A204.1 (cell line): ENCODE measurements around the gene SORCS1.

Experiments
- FAIRE-seq: peaks from 2 replicates; lab custom pipeline; 2012; peaks lifted over from hg19 to GRCh38; lab: Jason Lieb, UNC

The SORCS1 gene

DNA sequence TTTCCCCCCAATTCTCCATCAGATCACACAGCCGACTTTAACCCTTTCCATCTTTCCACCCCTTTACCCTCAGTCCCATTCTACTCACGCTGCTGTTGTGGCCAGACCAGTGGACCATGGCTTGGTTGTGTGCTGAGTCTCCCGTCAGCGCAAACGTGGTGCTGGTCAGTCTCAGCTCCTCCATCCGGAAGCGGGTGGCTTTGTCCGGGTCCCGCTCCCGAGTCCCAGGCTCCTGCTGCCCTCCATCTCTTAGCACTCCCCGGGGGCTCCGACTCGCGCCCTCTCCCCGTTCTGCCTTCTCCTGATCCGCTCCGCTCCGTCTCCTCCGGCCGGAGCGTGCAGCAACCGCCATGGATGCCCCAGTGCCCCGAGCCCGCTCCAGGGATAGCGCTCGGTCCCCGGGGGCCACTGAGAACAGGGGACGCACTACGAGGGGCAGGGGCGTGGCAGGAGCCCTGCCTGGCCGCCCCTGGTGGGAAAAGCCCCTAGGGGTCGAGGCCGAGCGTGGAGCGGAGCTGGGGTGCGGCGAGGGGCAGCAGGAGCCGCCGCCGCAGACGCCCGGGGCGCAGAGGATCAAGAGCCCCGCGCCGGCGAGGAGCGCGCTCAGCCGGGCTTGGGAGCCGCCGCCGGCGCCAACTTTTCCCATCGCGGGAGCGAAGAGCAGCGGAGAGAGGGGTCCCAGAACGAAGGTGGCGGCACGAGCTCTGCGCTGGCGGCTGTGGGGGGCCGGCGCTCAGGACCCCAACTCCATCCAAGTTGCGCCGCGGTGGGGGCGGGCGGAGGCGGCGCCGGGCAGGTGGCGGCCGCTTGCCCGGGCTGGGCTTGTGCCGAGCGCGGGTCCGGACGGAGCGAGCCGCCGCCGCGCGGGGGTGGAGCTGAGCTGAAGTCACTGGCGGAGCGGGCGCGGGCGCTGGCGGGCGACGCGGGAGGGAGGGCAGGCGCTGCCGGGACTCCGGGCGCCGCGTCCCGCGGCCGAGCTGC, at the start of gene SORCS1:
Gene SORCS1 (minus strand): TSS at position 826 of the 981 bp plus-strand sequence.
- no peak for FAIRE-seq

DNA sequence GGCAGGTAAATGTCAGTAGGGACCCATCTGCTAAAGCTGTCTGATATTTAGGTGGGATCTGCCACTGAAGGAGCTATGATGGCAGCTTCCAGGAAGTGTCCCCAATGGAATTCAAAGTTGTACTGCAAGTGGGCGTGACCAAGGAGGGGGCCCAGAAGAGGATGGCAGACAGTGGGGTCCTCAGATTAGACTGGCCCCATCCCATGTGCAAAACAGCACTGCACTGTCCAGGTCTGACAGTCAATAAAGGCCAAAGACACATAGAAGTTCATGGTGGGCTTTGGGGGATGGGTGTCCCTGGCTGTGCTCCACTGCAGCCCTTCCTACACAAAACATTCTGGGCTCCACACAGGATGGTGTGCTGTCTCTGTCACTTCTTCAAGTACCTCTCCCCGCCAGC, 49.8 kb upstream of the SORCS1 start:
- FAIRE-seq: no peak

DNA sequence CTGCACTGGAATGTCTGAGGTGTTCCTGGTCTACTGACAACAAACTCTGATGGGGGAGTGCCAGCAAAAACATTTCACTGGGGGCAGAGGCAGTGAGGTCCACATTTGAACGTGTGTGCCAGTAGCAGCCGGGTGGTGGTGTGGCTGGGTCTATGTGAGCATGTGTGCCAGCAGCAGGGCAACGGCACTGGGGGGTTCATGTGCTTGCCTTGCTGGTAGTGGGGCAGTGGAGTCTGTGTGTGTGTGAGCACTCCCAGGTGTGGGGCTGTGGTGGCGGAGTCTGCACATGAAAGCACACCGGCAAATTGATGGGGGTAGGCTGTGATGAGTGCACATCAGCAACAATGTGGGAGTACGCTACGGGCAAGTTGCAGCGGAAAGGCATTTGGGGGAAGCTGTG, 49.4 kb upstream of the SORCS1 start:
- FAIRE-seq: no peak

DNA sequence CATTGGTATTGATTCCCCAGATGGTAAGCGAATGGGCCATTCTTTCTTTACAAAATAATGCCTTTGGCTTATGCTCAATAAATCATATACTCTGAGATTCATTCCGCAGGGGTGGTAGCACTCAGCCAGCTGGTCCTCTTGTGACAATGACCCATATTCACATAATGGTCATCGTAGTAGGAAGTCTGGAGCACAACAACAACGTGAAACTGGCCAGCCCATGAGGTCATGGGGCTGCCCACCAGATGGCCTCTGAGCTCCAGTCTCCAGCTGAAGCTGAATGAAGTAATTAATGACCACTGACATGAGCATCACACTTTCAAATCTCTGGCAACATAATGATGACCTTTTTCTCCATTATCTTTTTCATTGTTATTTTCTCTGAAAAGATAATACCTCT, 42.3 kb upstream of the SORCS1 start:
- no peak for FAIRE-seq

DNA sequence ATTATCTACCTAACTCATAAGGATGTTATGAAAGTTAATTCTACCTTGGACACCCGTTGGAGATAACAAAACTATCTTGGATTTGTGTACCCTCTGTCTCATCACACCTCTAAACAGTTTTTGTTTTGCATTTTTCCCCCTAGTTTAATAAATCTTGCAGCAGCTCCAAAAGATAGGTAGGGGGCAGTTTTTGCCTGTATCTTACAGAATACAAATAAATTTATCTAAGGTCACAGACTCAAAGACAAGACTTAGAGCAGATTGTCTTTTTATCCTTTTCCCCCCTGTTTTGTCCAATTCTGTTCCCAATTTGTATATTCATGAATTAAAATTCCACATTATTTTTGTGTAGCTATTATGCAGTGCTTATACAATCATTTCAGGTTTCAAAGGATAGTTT, 5.0 kb upstream of the SORCS1 start:
- no peak for FAIRE-seq

DNA sequence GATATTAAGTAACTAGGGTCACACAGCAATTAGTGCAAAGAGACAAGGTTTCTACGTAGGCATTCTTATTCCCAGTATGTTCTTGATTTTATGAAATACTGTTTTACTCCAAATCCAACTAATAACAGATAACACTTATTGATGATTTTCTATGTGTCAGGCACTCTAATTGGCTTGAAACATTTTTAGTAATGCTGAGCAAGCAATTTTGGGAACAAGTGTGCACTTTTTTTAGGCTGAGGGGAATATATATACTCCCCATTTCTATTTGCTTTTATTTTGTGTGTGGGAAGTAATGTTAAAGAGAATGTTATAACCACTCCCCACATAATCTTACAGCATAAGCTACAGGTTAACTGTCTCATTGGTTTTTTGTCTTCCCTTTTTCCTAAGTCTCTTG, 4.2 kb upstream of the SORCS1 start:
- FAIRE-seq: no peak

DNA sequence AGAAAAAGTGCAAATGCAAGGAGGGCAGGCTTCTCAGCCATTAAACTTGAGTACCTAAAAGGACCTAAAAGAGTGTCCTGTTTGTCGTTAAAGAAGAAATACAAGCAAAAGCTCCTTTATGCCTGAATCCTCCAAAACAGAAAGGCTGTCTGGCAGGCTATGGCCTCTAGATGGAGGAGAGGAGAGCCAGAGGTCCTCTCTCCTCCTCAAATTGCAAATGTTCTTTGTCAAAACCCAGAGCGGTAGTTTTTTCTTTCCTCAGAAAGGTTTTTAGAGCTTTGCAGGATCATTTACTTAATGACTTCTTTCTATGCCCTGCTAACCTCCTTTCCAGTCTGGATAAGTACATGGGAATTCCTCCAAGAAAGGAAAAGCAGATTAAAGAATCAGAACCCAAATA, 1.9 kb upstream of the SORCS1 start:
- FAIRE-seq: no peak

DNA sequence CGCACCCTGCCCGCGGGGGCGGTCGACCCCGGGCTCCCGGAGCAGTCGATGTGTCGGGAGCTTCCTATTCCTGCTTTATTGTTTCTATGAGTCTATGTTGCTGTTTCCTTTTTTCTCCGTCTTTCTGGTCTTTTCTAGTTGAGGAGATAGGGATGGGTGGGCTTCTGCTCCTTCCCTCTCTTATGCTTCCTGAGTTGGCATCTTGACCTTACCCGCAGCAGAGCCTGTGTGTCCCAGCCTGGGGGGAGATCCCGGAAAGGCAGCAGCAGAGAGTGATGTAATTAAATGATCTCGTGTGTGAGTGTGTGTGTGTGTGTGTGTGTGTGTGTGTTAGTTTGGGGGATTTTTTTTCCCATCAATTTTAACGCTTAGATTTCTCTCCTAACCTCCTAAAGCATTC, 486 bp upstream of the SORCS1 start:
- no peak for FAIRE-seq

DNA sequence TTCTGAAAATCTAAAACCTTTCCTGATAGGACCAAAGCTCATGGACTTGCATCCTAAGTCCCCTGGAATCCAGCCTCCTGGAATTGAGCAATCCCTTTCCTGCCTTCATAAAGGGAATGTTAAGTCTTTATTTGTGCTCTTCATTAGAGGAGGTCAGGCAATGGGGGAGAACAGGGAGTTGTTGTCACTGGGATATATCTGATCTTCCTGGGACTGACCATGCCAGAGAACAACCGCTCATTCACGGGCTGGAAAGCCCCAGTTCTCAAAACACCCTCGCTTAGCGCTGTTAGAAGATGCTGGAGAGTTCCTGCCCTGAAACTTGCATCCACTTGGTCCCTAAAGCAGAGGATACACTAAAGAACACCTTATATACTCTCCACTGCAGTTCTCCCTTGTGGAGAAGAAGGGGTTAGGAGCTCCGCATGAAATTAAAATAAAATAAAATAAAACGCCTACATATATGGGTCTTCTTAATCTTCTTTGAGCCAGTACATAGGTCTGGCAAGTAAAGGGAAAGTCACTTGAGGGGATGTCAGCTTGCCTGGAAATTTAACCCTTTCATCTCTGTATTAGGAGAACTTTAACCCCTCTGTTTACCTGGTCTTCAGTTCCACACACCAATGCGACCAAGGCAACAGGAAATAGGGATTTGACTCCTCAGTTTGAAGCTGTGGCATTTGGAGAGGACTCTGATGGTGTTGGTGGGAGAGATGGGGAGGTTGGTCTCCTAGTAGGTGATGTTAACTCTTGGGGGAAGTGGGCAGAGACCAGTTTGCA, 1.2 kb downstream of the SORCS1 start:
- FAIRE-seq: no peak

DNA sequence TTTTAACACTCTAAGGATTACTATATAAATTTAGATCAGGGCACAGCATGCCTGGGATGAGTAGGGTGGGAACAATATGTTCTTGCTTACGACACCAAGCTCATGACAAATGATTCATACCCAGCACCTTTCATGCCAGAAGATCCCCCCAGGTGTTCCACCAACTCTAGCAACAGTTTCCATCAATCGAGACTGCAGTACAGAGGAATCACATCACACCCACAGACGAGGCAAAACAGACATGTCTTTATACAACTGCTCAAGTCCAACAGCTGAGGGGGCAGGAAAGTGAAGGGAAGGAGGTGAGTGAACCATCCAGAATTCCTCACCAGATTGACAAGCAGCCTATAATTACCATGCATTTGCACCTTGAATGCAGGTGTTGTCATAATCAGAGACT, 3.6 kb downstream of the SORCS1 start:
- no peak for FAIRE-seq

DNA sequence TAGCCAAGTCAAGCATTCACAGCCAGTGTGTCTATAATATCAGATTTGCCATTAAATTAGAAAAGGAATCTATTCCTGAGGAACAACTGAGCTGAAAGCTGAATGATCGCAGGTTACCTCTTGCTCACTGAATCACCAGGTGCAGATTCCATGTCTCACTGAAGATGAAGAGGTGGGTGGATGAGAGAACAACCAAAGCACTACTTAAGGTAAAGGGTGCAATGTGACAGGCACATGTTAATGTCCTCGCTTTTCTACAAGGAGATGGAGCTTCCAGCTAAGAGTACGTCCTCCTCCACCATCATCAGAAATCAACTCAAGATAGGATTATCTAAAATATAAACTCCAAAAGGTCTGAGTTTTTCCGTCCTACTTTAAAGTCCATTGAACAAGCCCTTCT, 4.6 kb downstream of the SORCS1 start:
- no peak for FAIRE-seq

DNA sequence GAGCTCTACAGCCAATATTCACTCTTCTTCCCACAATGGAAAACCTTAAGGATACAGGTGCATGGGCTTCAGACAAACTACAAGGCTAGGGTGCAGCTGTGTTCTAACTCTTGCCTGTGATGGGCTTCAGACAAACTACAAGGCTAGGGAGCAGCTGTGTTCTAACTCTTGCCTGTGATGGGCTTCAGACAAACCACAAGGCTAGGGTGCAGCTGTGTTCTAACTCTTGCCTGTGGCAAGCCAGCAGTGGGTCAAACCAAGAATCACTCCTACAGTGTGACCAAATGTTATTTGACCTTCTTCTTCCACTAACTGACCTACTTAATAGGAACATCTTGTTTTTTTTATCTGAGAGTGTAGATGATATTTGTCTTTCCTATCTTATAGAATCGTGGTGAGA, 7.4 kb downstream of the SORCS1 start:
- no peak for FAIRE-seq

DNA sequence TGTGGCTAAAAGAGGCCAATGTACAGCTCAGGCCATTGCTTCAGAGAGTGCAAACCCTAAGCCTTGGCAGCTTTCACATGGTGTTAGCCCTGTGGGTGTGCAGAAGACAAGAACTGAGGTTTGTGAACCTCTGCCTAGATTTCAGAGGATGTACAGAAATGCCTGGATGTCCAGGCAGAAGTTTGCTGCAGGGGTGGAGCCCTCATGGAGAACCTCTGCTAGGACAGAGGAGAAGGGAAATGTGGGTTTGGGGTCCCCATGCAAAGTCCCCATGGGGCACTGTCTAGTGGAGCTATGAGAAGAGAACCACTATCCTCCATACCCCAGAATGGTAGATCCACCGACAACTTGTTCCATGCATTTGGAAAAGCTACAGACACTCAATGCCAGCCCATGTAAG, 12.4 kb downstream of the SORCS1 start:
- FAIRE-seq: no peak

DNA sequence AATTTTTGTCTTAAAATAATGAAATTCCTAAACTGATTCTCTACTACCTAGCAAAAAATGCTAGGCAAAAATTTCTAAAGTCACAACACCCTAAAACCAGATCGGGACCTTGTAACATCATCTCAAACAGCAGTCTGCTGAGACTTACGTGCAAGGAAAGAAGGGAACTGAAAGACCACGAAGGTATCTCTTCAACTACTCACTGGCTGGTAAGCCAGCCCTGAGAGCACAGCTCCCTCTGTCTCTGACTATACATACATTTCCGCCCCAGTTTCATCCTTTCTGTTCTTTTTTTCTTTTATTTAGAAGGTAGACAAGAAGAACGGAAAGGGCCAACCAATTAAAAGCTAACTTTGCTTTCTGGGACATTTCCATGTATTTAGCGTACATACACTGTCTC, 15.6 kb downstream of the SORCS1 start:
- no peak for FAIRE-seq

DNA sequence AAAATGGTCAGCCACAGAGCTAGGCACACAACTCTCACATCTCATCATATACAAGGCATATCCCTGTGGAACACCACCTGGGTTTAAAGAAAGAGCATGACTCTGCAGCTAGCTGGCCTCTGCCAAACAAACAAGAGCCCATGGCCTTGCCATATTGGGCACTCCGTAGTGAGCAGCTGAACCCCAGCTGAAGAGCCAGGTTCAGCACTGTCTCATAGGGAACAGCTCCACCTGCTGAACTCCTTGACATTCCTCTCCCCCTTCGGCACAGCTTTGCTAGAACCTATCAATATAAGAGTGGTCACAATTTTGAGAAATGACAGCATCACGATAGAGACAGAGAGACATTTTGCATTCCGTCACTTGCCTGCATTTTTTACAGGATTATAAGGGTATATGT, 20.0 kb downstream of the SORCS1 start:
- no peak for FAIRE-seq

DNA sequence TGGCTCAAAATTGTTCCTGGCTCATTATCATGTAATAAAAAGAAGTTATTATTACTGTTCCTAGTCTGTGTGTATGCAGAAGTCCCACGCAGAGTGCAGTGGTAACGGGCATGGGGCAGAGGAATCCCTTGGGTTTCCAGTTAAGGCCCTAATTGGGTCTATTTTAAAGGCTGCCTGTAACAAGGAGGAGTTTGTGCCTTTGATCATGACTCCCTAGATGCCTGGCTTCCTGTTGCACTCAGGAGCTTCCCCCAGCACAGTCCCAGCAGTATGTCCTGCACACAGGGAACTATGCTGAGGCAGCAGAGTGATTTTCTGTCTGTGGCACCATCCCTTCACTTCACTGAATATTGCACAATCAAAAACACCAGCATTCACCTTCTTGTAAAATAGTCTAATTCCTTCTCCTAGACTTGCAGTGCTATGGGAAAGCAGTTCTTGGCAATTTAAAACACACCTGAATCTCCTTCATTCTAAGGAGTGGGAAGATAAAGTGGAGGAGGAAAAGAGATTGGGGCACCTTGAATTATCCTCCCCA, 22.9 kb downstream of the SORCS1 start:
- FAIRE-seq: no peak

DNA sequence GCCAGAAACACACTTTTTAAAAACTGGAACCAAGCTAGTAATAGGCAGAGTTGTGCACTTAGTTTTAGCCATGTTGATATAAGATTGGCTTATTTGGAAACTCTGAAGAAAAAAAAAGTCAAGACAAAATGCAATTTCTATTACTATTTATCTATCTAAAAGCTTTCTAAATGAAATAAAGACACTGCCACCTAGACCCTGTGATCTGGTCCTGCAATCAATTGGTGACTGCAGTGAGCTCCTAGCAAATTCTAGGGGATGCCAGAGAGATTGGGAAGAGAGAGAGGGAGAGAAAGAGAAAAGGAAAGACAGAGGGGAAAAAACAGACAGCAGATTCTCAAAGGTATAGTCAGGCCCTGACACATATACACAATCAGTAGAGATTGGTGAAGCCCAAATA, 25.3 kb downstream of the SORCS1 start:
- FAIRE-seq: no peak

DNA sequence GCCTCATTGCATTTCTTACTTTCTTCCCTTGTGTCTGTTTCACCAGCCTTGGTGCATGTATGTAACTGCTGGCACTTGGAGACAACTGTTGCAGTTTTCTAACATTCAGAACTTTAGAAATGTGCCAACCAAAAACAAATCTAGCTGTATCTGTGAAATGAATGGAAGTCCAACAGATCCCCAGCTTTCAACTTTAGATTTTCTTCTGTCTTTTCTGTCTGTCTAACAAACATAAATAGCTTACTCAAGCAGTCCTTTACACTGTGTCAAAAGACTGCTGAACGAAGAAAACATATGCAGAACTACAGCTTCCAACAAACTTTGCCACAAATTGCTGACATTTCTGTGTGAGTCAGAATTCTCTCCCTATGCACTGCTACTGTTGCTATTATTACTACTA, 30.9 kb downstream of the SORCS1 start:
- FAIRE-seq: no peak

DNA sequence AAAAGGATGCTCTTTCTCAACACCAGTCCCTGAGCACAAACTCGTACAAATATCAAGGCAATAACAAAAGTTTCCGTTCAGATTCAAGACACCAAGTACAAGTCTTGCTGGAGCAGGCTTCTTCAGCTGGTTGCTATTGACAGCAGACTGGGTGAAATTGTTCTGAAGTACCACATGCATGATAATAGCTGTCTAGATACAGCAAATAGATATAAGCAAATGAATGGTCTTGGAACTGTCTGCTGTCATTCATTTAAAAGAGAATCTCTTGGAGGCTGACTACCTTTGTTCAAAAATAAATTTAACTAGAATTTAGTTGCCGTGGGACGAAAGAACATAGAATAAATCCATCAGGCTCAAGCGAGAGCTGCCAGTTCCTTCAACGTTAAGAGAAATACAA, 35.5 kb downstream of the SORCS1 start:
- FAIRE-seq: no peak

DNA sequence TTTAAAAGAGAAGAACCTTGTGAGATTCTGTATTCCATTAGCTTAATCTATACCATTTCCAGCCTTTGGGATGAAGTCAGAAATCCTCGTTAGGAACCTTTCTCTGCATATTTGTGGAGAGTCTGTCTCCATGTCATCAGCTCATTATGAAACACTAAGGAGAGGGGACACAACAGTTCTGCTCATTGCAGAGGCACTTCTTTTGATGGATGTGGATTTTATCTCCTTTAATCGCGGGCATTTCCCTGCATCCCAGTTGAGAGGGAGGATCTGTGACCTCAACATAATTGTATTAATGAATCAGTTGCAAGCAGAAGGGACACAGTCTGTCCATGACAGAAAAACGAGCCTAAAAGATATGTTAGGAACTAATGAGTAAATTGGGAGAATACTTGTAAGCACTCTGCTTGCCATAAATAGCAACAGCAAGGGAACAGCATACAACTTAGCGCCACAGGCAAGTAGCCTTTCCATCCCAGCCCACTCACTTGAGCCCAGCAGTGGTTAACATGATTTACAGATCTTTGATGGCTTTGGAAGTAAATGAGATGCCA, 37.9 kb downstream of the SORCS1 start:
- no peak for FAIRE-seq

DNA sequence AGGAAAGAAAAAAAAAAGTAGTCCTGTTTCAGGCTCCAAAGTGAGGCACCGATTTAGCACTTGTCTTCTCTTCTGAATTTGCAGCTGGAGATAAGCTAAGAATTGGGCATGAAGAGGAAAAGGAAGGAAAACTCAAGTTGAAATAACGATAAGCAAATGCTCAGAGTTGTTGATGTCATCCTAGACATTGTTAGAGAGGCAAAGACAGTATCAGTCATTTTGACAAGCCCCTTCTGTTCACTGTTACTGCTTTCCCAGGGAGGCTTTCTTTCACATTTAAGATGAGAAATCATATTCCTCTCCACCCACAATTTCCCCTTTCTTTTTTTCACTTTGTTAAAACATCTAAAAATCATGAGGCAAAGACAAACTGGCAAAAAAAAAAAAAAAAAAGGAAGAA, 41.8 kb downstream of the SORCS1 start:
- FAIRE-seq: no peak

DNA sequence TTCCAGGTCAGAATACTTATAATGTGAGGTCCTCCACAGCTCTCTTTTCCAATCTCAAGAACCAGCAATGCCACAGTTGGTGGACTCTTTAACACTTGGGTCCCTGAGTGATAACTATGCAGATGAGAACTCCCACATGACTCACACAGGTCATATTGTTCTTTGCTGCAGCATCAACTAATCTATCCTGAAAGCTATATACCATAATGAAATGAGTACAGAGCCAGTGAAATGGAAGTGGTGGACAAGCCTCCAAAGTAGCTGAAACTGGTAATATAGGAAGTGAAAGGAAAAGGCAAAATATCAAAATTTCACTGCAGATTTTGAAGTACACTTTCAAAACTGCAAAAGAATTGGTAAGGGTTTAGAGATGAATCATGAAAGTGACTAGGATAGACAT, 45.6 kb downstream of the SORCS1 start:
- FAIRE-seq: no peak
